Mesothelial cell of epicardium (in vitro differentiated cells): Measurements from ENCODE around the gene ASF1B. TPM values are rescaled to one million over a fixed set of nuclear protein-coding genes. Genes with fewer than 3 reads are reported as not detected.

ENCODE experiments used
- DNase-seq, 2 experiments: peaks; one replicate each; pipeline ENCODE4 v3.0.0; 2021; ENCODE audit warnings: low spot score in 2 of 2; ENCODE audit not compliant: unreplicated experiment in 2 of 2
- H3K27ac Mint-ChIP-seq: 2 replicates; pipeline ENCODE4 v1.8.0; 2021; ENCODE audit warnings: mixed read lengths
- H3K27me3 Mint-ChIP-seq: 2 replicates; pipeline ENCODE4 v1.8.0; 2021; ENCODE audit warnings: low read depth, mixed read lengths
- H3K36me3 Mint-ChIP-seq: 2 replicates; pipeline ENCODE4 v1.8.0; 2021; ENCODE audit warnings: mixed read lengths
- H3K4me1 Mint-ChIP-seq: 2 replicates; pipeline ENCODE4 v1.8.0; 2021; ENCODE audit warnings: mixed read lengths
- H3K4me3 Mint-ChIP-seq: 2 replicates; pipeline ENCODE4 v1.8.0; 2021; ENCODE audit warnings: mild to moderate bottlenecking, moderate library complexity, mixed read lengths
- H3K9me3 Mint-ChIP-seq: 2 replicates; pipeline ENCODE4 v1.8.0; 2021; ENCODE audit warnings: mixed read lengths
- CTCF ChIP-seq: fragments of 200-600 bp; sonication (generic); IDR thresholded peaks from one replicate; pipeline ENCODE4 v1.5.0; 2021; ENCODE audit warnings: antibody characterized with exemption; ENCODE audit not compliant: unreplicated experiment
- total RNA-seq: library from RNA; stranded (reverse); gene quantifications from 3 replicates; pipeline ENCODE4 v1.2.1, GENCODE V29; 2021

ASF1B gene
- total RNA-seq, 1 donor from 2014 or later, result 8.4 TPM

GRCh38 chr19:14119644-14120496 is 16.5 kb downstream of the ASF1B start:
- TF ChIP-seq CTCF, result no peak
- Mint-ChIP-seq H3K27ac (peak overlapping the region; percentile 66), H3K36me3 (no peaks in the 10 kb centered on the region), H3K4me1 (peaks cover 23% of the 10 kb centered on the region), H3K9me3 (no peaks in the 10 kb centered on the region), H3K27me3 (no peaks in the 10 kb centered on the region), H3K4me3 (no peak overlapping the region)
- DNase-seq, result no peak

- H3K4me1 Mint-ChIP-seq, result peaks cover 23% of the 10 kb centered on the region
- no peaks in the 10 kb centered on the region for H3K36me3 Mint-ChIP-seq
- peak overlapping the region; percentile 91 for H3K4me3 Mint-ChIP-seq
- H3K9me3 Mint-ChIP-seq, result no peaks in the 10 kb centered on the region
- no peak for TF ChIP-seq CTCF
- no peak for DNase-seq
- peak overlapping the region; percentile 95 for H3K27ac Mint-ChIP-seq
- no peaks in the 10 kb centered on the region for H3K27me3 Mint-ChIP-seq
Observed at GRCh38 chr19:14119146-14119545, 17.2 kb downstream of the ASF1B start.

- H3K27me3 Mint-ChIP-seq, result no peaks in the 10 kb centered on the region
- H3K4me1 Mint-ChIP-seq, result peaks cover 24% of the 10 kb centered on the region
- H3K4me3 Mint-ChIP-seq, result peak overlapping the region; percentile 91
- H3K9me3 Mint-ChIP-seq, result no peaks in the 10 kb centered on the region
- no peak for TF ChIP-seq CTCF
- peak in 1 of 2 experiments; percentile 49 for DNase-seq
- H3K27ac Mint-ChIP-seq, result peak overlapping the region; percentile 95
- H3K36me3 Mint-ChIP-seq, result no peaks in the 10 kb centered on the region
Observed at GRCh38 chr19:14118165-14119051, 18.0 kb downstream of the ASF1B start.

GRCh38 chr19:14117668-14118164 is 18.7 kb downstream of the ASF1B start, which contains the start of gene PRKACA:
PRKACA (minus strand) TSS chr19:14117762; CDS start chr19:14117547, 215 bp downstream.
- no peak for TF ChIP-seq CTCF
- H3K27ac Mint-ChIP-seq, result peak within 1 kb of the TSS; percentile 95
- no peaks in the 10 kb centered on the region for H3K36me3 Mint-ChIP-seq
- no peaks in the 10 kb centered on the region for H3K9me3 Mint-ChIP-seq
- peak; percentile 98 for DNase-seq
- peaks cover 30% of the 10 kb centered on the region for H3K4me1 Mint-ChIP-seq
- H3K4me3 Mint-ChIP-seq, result peak within 1 kb of the TSS; percentile 91
- no peaks in the 10 kb centered on the region for H3K27me3 Mint-ChIP-seq

GRCh38 chr19:14116918-14117578 is 19.3 kb downstream of the ASF1B start:
- peak overlapping the region; percentile 72 for H3K27ac Mint-ChIP-seq

More at GRCh38 chr19:14116918-14117578, 19.3 kb downstream of the ASF1B start:
- TF ChIP-seq CTCF, result no peak
- no peak for DNase-seq
- no peaks in the 10 kb centered on the region for H3K9me3 Mint-ChIP-seq
- no peaks in the 10 kb centered on the region for H3K36me3 Mint-ChIP-seq
- no peaks in the 10 kb centered on the region for H3K27me3 Mint-ChIP-seq
- peaks cover 35% of the 10 kb centered on the region for H3K4me1 Mint-ChIP-seq
- peak overlapping the region; percentile 87 for H3K4me3 Mint-ChIP-seq
